HCT116 (cell line): ENCODE results near the gene HUNK. TPM values are rescaled to one million over a fixed set of nuclear protein-coding genes. Genes with fewer than 3 reads are reported as not detected.

Experiments used
- ATAC-seq: fragments of 200-7000 bp; cut with Tn5 transposase; 2 replicates; pipeline ENCODE4 v1.9.1; 2020; ENCODE audit warnings: mild to moderate bottlenecking, moderate library complexity
- BruUV-seq: library from RNA; stranded (reverse); fragments of 400-500 nt; replicated peaks from 2 replicates; lab custom pipeline; 2021; lab: Mats Ljungman, UMichigan
- CTCF ChIA-PET: fragments of 300-600 bp; sonication (Branson Sonifier 250); formaldehyde crosslinking; loops from one replicate; lab custom pipeline; 2021; ENCODE audit warnings: antibody characterized with exemption; lab: Charles Lee
- POLR2A ChIA-PET: fragments of 300-600, 350-600 bp; sonication (Branson Sonifier 250); formaldehyde crosslinking; loops from one replicate; lab custom pipeline; 2021; ENCODE audit warnings: antibody characterized with exemption; lab: Charles Lee
- RAD21 ChIA-PET, 2 experiments: fragments of 300-600 bp; sonication (Branson Sonifier 250); formaldehyde crosslinking; loops; one replicate each; lab custom pipeline; 2023; ENCODE audit warnings: low total read pairs in 2 of 2; ENCODE audit not compliant: uncharacterized antibody in 2 of 2, unreplicated experiment in 2 of 2, low non-redundant PET in 1 of 2; lab: Charles Lee
- DNase-seq: peaks from one replicate; pipeline ENCODE4 v3.0.0-alpha.2; 2010; ENCODE audit warnings: low read depth, low spot score
- H2AFZ ChIP-seq: fragments of 200-600 bp; shearing (Covaris generic), sonication (generic); 2 replicates; pipeline ENCODE4 v1.6.1; 2017; ENCODE audit warnings: low read depth, mixed run types, mixed read lengths, antibody characterized with exemption, low read length; ENCODE audit not compliant: poor library complexity, severe bottlenecking
- H3K27ac ChIP-seq: 2 replicates; pipeline ENCODE4 v1.5.1; 2012; ENCODE audit warnings: low read depth, low read length
- H3K27me3 ChIP-seq: fragments of 200-600 bp; sonication (generic); 2 replicates; pipeline ENCODE4 v1.6.1; 2016; ENCODE audit warnings: mixed run types, low read length, mixed read lengths; ENCODE audit not compliant: insufficient read depth
- H3K36me3 ChIP-seq, 2 experiments: fragments of 200-500 bp in 1 of 2; fragments of 200-600 bp in 1 of 2; sonication (Bioruptor generic) in 1 of 2; sonication (generic) in 1 of 2; 2 replicates each; pipeline versions ENCODE4 v1.5.1 to v1.6.1; 2014 to 2016; ENCODE audit warnings: low read length in 2 of 2, inconsistent platforms in 1 of 2, mixed read lengths in 1 of 2, mixed run types in 1 of 2; ENCODE audit not compliant: insufficient read depth in 2 of 2, control insufficient read depth in 1 of 2
- H3K4me1 ChIP-seq, 2 experiments: fragments of 200-600 bp in 1 of 2; sonication (generic) in 1 of 2; 2 replicates each; pipeline versions ENCODE4 v1.5.1 to v1.6.1; 2012 to 2017; ENCODE audit warnings: low read length in 2 of 2, inconsistent platforms in 1 of 2, mild to moderate bottlenecking in 1 of 2, mixed read lengths in 1 of 2, mixed run types in 1 of 2, moderate library complexity in 1 of 2; ENCODE audit not compliant: insufficient read depth in 2 of 2, control insufficient read depth in 1 of 2
- H3K4me2 ChIP-seq: fragments of 200-600 bp; sonication (generic); 2 replicates; pipeline ENCODE4 v1.6.1; 2017; ENCODE audit warnings: mixed run types, low read length, mixed read lengths
- H3K4me3 ChIP-seq, 2 experiments: fragments of 200-600 bp in 1 of 2; sonication (generic) in 1 of 2; replicated peaks in 1 of 2; 2 replicates each; pipeline ENCODE4 v1.5.1; 2011 to 2016; ENCODE audit warnings: low read length in 2 of 2, control low read depth in 1 of 2, low read depth in 1 of 2, mild to moderate bottlenecking in 1 of 2, mixed read lengths in 1 of 2, mixed run types in 1 of 2
- H3K79me2 ChIP-seq: fragments of 200-600 bp; sonication (generic); 2 replicates; pipeline ENCODE4 v1.6.1; 2017; ENCODE audit warnings: mild to moderate bottlenecking, mixed run types, low read length, moderate library complexity, mixed read lengths; ENCODE audit not compliant: insufficient read depth
- H3K9ac ChIP-seq: fragments of 200-600 bp; sonication (generic); 2 replicates; pipeline ENCODE4 v1.6.1; 2016; ENCODE audit warnings: low read length, mixed read lengths
- H3K9me2 ChIP-seq: fragments of 200-600 bp; sonication (generic), shearing (Covaris generic); 2 replicates; pipeline ENCODE4 v1.6.1; 2017; ENCODE audit warnings: mixed run types, mild to moderate bottlenecking, moderate library complexity; ENCODE audit not compliant: insufficient read depth
- H3K9me3 ChIP-seq, 2 experiments: fragments of 200-500 bp in 1 of 2; fragments of 200-600 bp in 1 of 2; sonication (Bioruptor generic) in 1 of 2; sonication (generic) in 1 of 2; 2 replicates each; pipeline ENCODE4 v1.6.1; 2014 to 2017; ENCODE audit warnings: low read length in 2 of 2, mixed read lengths in 2 of 2, inconsistent platforms in 1 of 2, low read depth in 1 of 2, mild to moderate bottlenecking in 1 of 2, mixed run types in 1 of 2, moderate library complexity in 1 of 2; ENCODE audit not compliant: control insufficient read depth in 1 of 2, insufficient read depth in 1 of 2
- H4K20me1 ChIP-seq: fragments of 200-600 bp; sonication (generic), shearing (Covaris generic); 2 replicates; pipeline ENCODE4 v1.6.1; 2017; ENCODE audit warnings: mixed run types, mild to moderate bottlenecking, moderate library complexity; ENCODE audit not compliant: insufficient read depth
- CBX3 ChIP-seq: IDR thresholded peaks from 2 replicates; pipeline ENCODE4 v1.6.1; 2012; ENCODE audit warnings: low read depth
- CEBPB ChIP-seq: IDR thresholded peaks from 2 replicates; pipeline ENCODE4 v1.6.1; 2012; ENCODE audit warnings: low read depth
- CTCF ChIP-seq, 3 experiments: fragments of 200-600 bp in 1 of 3; sonication (generic) in 1 of 3; IDR thresholded peaks in 2 of 3; conservative IDR thresholded peaks in 1 of 3; 2 replicates each; pipeline ENCODE4 v1.5.1; 2012 to 2017; ENCODE audit warnings: low read depth in 2 of 3, low read length in 2 of 3, antibody characterized with exemption in 1 of 3, borderline replicate concordance in 1 of 3, control low read depth in 1 of 3, mild to moderate bottlenecking in 1 of 3, mixed read lengths in 1 of 3, mixed run types in 1 of 3, moderate library complexity in 1 of 3; ENCODE audit not compliant: insufficient read depth in 1 of 3
- ELF1 ChIP-seq: IDR thresholded peaks from 2 replicates; pipeline ENCODE4 v1.6.1; 2012; ENCODE audit warnings: low read depth, borderline replicate concordance
- EZH2 ChIP-seq: fragments of 200-600 bp; sonication (generic); IDR thresholded peaks from 2 replicates; pipeline ENCODE4 v1.6.1; 2017; ENCODE audit warnings: antibody characterized with exemption, mixed run types
- EZH2phosphoT487 ChIP-seq: fragments of 200-600 bp; IDR thresholded peaks from 2 replicates; pipeline ENCODE4 v1.6.1; 2018; ENCODE audit warnings: antibody characterized with exemption, borderline replicate concordance
- JUND ChIP-seq: IDR thresholded peaks from 2 replicates; pipeline ENCODE4 v1.6.1; 2012
- MAX ChIP-seq: IDR thresholded peaks from 2 replicates; pipeline ENCODE4 v1.6.1; 2012
- POLR2A ChIP-seq: IDR thresholded peaks from 2 replicates; pipeline ENCODE4 v1.7.0; 2011; ENCODE audit warnings: borderline replicate concordance; ENCODE audit not compliant: insufficient read depth, insufficient read length; ENCODE audit errors: extremely low read depth
- SIN3A ChIP-seq: IDR thresholded peaks from 2 replicates; pipeline ENCODE4 v1.6.1; 2012; ENCODE audit warnings: low read depth
- SRF ChIP-seq: IDR thresholded peaks from 2 replicates; pipeline ENCODE4 v1.6.1; 2012; ENCODE audit warnings: low read depth
- YY1 ChIP-seq: IDR thresholded peaks from 2 replicates; pipeline ENCODE4 v1.6.1; 2011; ENCODE audit warnings: low read length, low read depth, moderate library complexity, mild to moderate bottlenecking; ENCODE audit not compliant: insufficient replicate concordance; ENCODE audit errors: extremely low read depth
- ZFX ChIP-seq: fragments of 450-650 bp; IDR thresholded peaks from 2 replicates; pipeline ENCODE4 v1.6.1; 2017
- ZNF274 ChIP-seq: fragments of 200-500 bp; sonication (Bioruptor generic); IDR thresholded peaks from 2 replicates; pipeline ENCODE4 v1.6.1; 2014; ENCODE audit warnings: mild to moderate bottlenecking, low read depth, low read length, inconsistent platforms
- intact Hi-C: fragments of 100-400 bp; cut with micrococcal nuclease; formaldehyde crosslinking; loops from 2 replicates; pipeline ENCODE4 v1.10.0; 2022
- total RNA-seq: library from RNA; stranded (reverse); gene quantifications from one replicate; pipeline ENCODE4 v1.2.1, GENCODE V29; 2021; ENCODE audit not compliant: unreplicated experiment
- TF ChIP-seq, protein P1 (sequence below): IDR thresholded peaks from 2 replicates; pipeline ENCODE4 v1.6.1; 2012; ENCODE audit warnings: low read depth

Gene HUNK
- total RNA-seq, 1 experiment from 2014 or later = not detected

GRCh38 chr21:31922881-31923280 is 50.1 kb downstream of the HUNK start:
- H3K36me3 ChIP-seq = no peaks in the 10 kb centered on the region; a peak in 1 of 4 replicates
- H3K9ac ChIP-seq = no peak overlapping the region
- BruUV-seq = no TSS peak
- no peak for ATAC-seq
- RAD21 ChIA-PET = no interaction called here
- CTCF ChIA-PET = no interaction called here
- H2AFZ ChIP-seq = no peak overlapping the region
- TF ChIP-seq YY1 (no peak), CBX3 (no peak), EZH2phosphoT487 (no peak)
- TF ChIP-seq, protein P1, sequence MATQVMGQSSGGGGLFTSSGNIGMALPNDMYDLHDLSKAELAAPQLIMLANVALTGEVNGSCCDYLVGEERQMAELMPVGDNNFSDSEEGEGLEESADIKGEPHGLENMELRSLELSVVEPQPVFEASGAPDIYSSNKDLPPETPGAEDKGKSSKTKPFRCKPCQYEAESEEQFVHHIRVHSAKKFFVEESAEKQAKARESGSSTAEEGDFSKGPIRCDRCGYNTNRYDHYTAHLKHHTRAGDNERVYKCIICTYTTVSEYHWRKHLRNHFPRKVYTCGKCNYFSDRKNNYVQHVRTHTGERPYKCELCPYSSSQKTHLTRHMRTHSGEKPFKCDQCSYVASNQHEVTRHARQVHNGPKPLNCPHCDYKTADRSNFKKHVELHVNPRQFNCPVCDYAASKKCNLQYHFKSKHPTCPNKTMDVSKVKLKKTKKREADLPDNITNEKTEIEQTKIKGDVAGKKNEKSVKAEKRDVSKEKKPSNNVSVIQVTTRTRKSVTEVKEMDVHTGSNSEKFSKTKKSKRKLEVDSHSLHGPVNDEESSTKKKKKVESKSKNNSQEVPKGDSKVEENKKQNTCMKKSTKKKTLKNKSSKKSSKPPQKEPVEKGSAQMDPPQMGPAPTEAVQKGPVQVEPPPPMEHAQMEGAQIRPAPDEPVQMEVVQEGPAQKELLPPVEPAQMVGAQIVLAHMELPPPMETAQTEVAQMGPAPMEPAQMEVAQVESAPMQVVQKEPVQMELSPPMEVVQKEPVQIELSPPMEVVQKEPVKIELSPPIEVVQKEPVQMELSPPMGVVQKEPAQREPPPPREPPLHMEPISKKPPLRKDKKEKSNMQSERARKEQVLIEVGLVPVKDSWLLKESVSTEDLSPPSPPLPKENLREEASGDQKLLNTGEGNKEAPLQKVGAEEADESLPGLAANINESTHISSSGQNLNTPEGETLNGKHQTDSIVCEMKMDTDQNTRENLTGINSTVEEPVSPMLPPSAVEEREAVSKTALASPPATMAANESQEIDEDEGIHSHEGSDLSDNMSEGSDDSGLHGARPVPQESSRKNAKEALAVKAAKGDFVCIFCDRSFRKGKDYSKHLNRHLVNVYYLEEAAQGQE = no peak
- intact Hi-C loops = no loop called here
- DNase-seq = no peak
- H3K27ac ChIP-seq = no peak overlapping the region
- no peaks in the 10 kb centered on the region for H3K4me1 ChIP-seq
- peaks cover 6% of the 10 kb centered on the region; the same call in 1 of the 2 replicates for H3K27me3 ChIP-seq
- no peaks in the 10 kb centered on the region for H3K9me2 ChIP-seq
- H3K4me3 ChIP-seq = no peak overlapping the region
- H3K79me2 ChIP-seq = no peaks in the 10 kb centered on the region
- H3K4me2 ChIP-seq = no peak overlapping the region
- POLR2A ChIA-PET = no interaction called here
- H4K20me1 ChIP-seq = no peaks in the 10 kb centered on the region
- H3K9me3 ChIP-seq = no peaks in the 10 kb centered on the region

- peaks cover 9% of the 10 kb centered on the region; the same call in 1 of the 2 replicates for H3K27me3 ChIP-seq
- H3K9ac ChIP-seq = no peak overlapping the region
- no peak overlapping the region for H3K4me3 ChIP-seq
- intact Hi-C loops = no loop called here
- DNase-seq = no peak
- POLR2A ChIA-PET = no interaction called here
- BruUV-seq = no TSS peak
- no peaks in the 10 kb centered on the region for H3K9me2 ChIP-seq
- no peaks in the 10 kb centered on the region; a peak in 1 of 4 replicates for H3K36me3 ChIP-seq
- H3K79me2 ChIP-seq = no peaks in the 10 kb centered on the region
- RAD21 ChIA-PET = no interaction called here
- no peaks in the 10 kb centered on the region for H4K20me1 ChIP-seq
- ATAC-seq = no peak
- no peak overlapping the region for H2AFZ ChIP-seq
- no peaks in the 10 kb centered on the region for H3K9me3 ChIP-seq
- no peaks in the 10 kb centered on the region for H3K4me1 ChIP-seq
- CTCF ChIA-PET = no interaction called here
- H3K27ac ChIP-seq = no peak overlapping the region
- no peak overlapping the region for H3K4me2 ChIP-seq
- TF ChIP-seq MAX (no peak), SRF (no peak), CTCF (IDR thresholded peaks at IDR 0.05 in 2 of 3, conservative IDR thresholded peaks at IDR 0.05 in 1 of 3; ENCODE audit: borderline replicate concordance in 1 of 3, insufficient read depth in 1 of 3, low read depth in 2 of 3, low read length in 2 of 3) (no peak), ZFX (no peak), EZH2phosphoT487 (no peak), ELF1 (no peak), EZH2 (no peak), SIN3A (no peak), JUND (no peak), ZNF274 (no peak), POLR2A (no peak), CEBPB (no peak)
These were observed 50.9 kb downstream of the HUNK start for GRCh38 chr21:31923756-31924155.
